WTC11 (cell line): Measurements from ENCODE around the gene RBM39. TPM values are rescaled to one million over a fixed set of nuclear protein-coding genes. Genes with fewer than 3 reads are reported as not detected.

ENCODE experiments used
- ATAC-seq: fragments of 200-7000 bp; cut with Tn5 transposase; 2 replicates; pipeline ENCODE4 v1.10.0; 2021; ENCODE audit warnings: mild to moderate bottlenecking, moderate library complexity
- CTCF ChIA-PET: fragments of 300-600 bp; sonication (Branson Sonifier 250); formaldehyde crosslinking; loops from one replicate; lab custom pipeline; 2021; ENCODE audit warnings: antibody characterized with exemption; lab: Charles Lee
- POLR2A ChIA-PET: fragments of 350-600 bp; sonication (Branson Sonifier 250); formaldehyde crosslinking; loops from one replicate; lab custom pipeline; 2021; ENCODE audit warnings: antibody characterized with exemption; lab: Charles Lee
- DNase-seq: peaks from one replicate; pipeline ENCODE4 v3.0.0; 2021; ENCODE audit warnings: low spot score
- H3K27ac Mint-ChIP-seq: 2 replicates; pipeline ENCODE4 v1.8.0; 2021; ENCODE audit warnings: mixed read lengths
- H3K27me3 Mint-ChIP-seq: 2 replicates; pipeline ENCODE4 v1.8.0; 2021; ENCODE audit warnings: low read depth, mild to moderate bottlenecking, moderate library complexity, mixed read lengths
- H3K36me3 Mint-ChIP-seq: 2 replicates; pipeline ENCODE4 v1.8.0; 2021; ENCODE audit warnings: mixed read lengths
- H3K4me1 Mint-ChIP-seq: 2 replicates; pipeline ENCODE4 v1.8.0; 2022; ENCODE audit warnings: mixed read lengths
- H3K4me3 Mint-ChIP-seq: 2 replicates; pipeline ENCODE4 v1.8.0; 2021; ENCODE audit warnings: mild to moderate bottlenecking, moderate library complexity, mixed read lengths
- H3K9me3 Mint-ChIP-seq: 2 replicates; pipeline ENCODE4 v1.8.0; 2021; ENCODE audit warnings: mixed read lengths
- AR ChIP-seq: fragments of 250-450 bp; sonication (Bioruptor Pico); IDR thresholded peaks from 2 replicates; pipeline ENCODE4 v1.9.0; 2021; ENCODE audit warnings: mild to moderate bottlenecking
- ATF1 ChIP-seq: sonication (generic); formaldehyde crosslinking; IDR thresholded peaks from 2 replicates; pipeline ENCODE4 v1.8.1; 2023; ENCODE audit warnings: mild to moderate bottlenecking, moderate library complexity, missing genetic modification reagents
- CTCF ChIP-seq: fragments of 200-600 bp; IDR thresholded peaks from 2 replicates; pipeline ENCODE4 v1.8.0; 2022; ENCODE audit warnings: antibody characterized with exemption
- FOXP1 ChIP-seq: sonication (generic); formaldehyde crosslinking; IDR thresholded peaks from 2 replicates; pipeline ENCODE4 v1.8.0; 2022; ENCODE audit warnings: missing genetic modification reagents, mild to moderate bottlenecking, moderate library complexity, borderline replicate concordance
- FOXP4 ChIP-seq: sonication (generic); formaldehyde crosslinking; IDR thresholded peaks from 2 replicates; pipeline ENCODE4 v1.8.0; 2022; ENCODE audit warnings: mild to moderate bottlenecking, missing genetic modification reagents
- GRHL2 ChIP-seq: fragments of 250-450 bp; sonication (Bioruptor Pico); IDR thresholded peaks from 2 replicates; pipeline ENCODE4 v1.8.0; 2022; ENCODE audit warnings: mild to moderate bottlenecking, moderate library complexity; ENCODE audit not compliant: insufficient replicate concordance, severe bottlenecking
- IRF1 ChIP-seq: sonication (generic); formaldehyde crosslinking; IDR thresholded peaks from 2 replicates; pipeline ENCODE4 v1.8.0; 2023; ENCODE audit warnings: missing genetic modification reagents
- MAX ChIP-seq: sonication (generic); formaldehyde crosslinking; IDR thresholded peaks from 2 replicates; pipeline ENCODE4 v1.8.0; 2022; ENCODE audit warnings: mild to moderate bottlenecking, missing genetic modification reagents
- MXD4 ChIP-seq: fragments of 250-450 bp; sonication (Bioruptor Pico); IDR thresholded peaks from 2 replicates; pipeline ENCODE4 v1.8.0; 2021; ENCODE audit warnings: mild to moderate bottlenecking, moderate library complexity, borderline replicate concordance
- NR3C1 ChIP-seq: sonication (generic); formaldehyde crosslinking; conservative IDR thresholded peaks from 2 replicates; pipeline ENCODE4 v1.8.1; 2023; ENCODE audit warnings: low read depth, mild to moderate bottlenecking, missing genetic modification reagents
- PRDM15 ChIP-seq: sonication (generic); formaldehyde crosslinking; IDR thresholded peaks from 2 replicates; pipeline ENCODE4 v1.8.0; 2022; ENCODE audit warnings: missing genetic modification reagents
- SMAD4 ChIP-seq: sonication (generic); formaldehyde crosslinking; IDR thresholded peaks from 2 replicates; pipeline ENCODE4 v1.8.0; 2022; ENCODE audit warnings: mild to moderate bottlenecking, missing genetic modification reagents
- TEAD4 ChIP-seq: sonication (generic); formaldehyde crosslinking; IDR thresholded peaks from 2 replicates; pipeline ENCODE4 v1.8.0; 2022; ENCODE audit warnings: mild to moderate bottlenecking, missing genetic modification reagents
- ZSCAN18 ChIP-seq: fragments of 250-450 bp; sonication (Bioruptor Pico); IDR thresholded peaks from 2 replicates; pipeline ENCODE4 v2.1.2; 2022; ENCODE audit warnings: mild to moderate bottlenecking, moderate library complexity
- total RNA-seq: library from RNA; stranded (reverse); gene quantifications from 3 replicates; pipeline ENCODE4 v1.2.3, GENCODE V29; 2021

RBM39 gene
- total RNA-seq, 1 experiment from 2014 or later = 231 TPM

- Mint-ChIP-seq H3K27me3 (no peaks in the 10 kb centered on the region), H3K27ac (peak overlapping the region; percentile 29), H3K9me3 (peaks cover 4% of the 10 kb centered on the region; the same call in 1 of the 2 replicates), H3K36me3 (peaks cover 67% of the 10 kb centered on the region), H3K4me1 (peaks cover 32% of the 10 kb centered on the region), H3K4me3 (peak overlapping the region; percentile 98)
- POLR2A ChIA-PET = interaction anchor here (0.6 to 1.1 kb wide), 2 partner anchors 145 to 1827 kb away, joined by 3 to 6 read pairs; no protein-coding TSS in a partner anchor
- DNase-seq = no peak
- no peak for ATAC-seq
- TF ChIP-seq AR (CRISPR knock-in tag) (no peak), NR3C1 (no peak), ZSCAN18 (no peak), IRF1 (CRISPR knock-in tag) (no peak), FOXP1 (CRISPR knock-in tag) (no peak), CTCF (no peak), SMAD4 (CRISPR knock-in tag) (no peak), TEAD4 (CRISPR knock-in tag) (no peak), MXD4 (CRISPR knock-in tag) (no peak), PRDM15 (CRISPR knock-in tag) (no peak)
- CTCF ChIA-PET = interaction anchor here (1.2 kb wide), 1 partner anchor 208 kb away, joined by 3 read pairs; no protein-coding TSS in a partner anchor
Observed at GRCh38 chr20:35739294-35740163, 2.5 kb downstream of the RBM39 start.

GRCh38 chr20:35738410-35739179, 3.5 kb downstream of the RBM39 start:
- TF ChIP-seq FOXP4 (no peak), MAX (CRISPR knock-in tag) (no peak), GRHL2 (CRISPR knock-in tag) (no peak), AR (CRISPR knock-in tag) (no peak), ATF1 (no peak)
- TF ChIP-seq, all 79 proteins: peak for 0
- Mint-ChIP-seq H3K4me3 (peak overlapping the region; percentile 7; the same call in 1 of the 2 replicates), H3K27me3 (no peaks in the 10 kb centered on the region), H3K36me3 (peaks cover 77% of the 10 kb centered on the region), H3K9me3 (peaks cover 4% of the 10 kb centered on the region; the same call in 1 of the 2 replicates), H3K4me1 (peaks cover 28% of the 10 kb centered on the region), H3K27ac (peak overlapping the region; percentile 14; the same call in 1 of the 2 replicates)
- CTCF ChIA-PET = no interaction called here
- DNase-seq = no peak
- no peak for ATAC-seq
- POLR2A ChIA-PET = interaction anchor here (0.6 kb wide), 1 partner anchor 1826 kb away, joined by 6 read pairs; no protein-coding TSS in a partner anchor
